Adrenal gland (tissue), 12 donors: ENCODE results near the gene FAM78A. TPM values are rescaled to one million over a fixed set of nuclear protein-coding genes. Genes with fewer than 3 reads are reported as not detected.

Source experiments
- DNase-seq, 7 donors: peaks; one replicate each; pipeline ENCODE4 v3.0.0-alpha.2; 2019 to 2020
- H3K27ac ChIP-seq, 5 donors: fragments of 200-600 bp; sonication (generic) in 4 of 5; 1 replicate in 3 of 5; 2 replicates in 2 of 5; pipeline versions ENCODE4 v1.5.1 to v1.8.0; 2016 to 2020; ENCODE audit warnings: mild to moderate bottlenecking in 1 of 5
- H3K27me3 ChIP-seq: fragments of 200-600 bp; 2 replicates; pipeline ENCODE4 v1.8.0; 2021
- H3K36me3 ChIP-seq, 2 donors: fragments of 200-600 bp; replicated peaks in 1 of 2; 1 replicate in 1 of 2; 2 replicates in 1 of 2; pipeline versions ENCODE4 v1.5.1 to v1.8.0; 2018 to 2022
- H3K4me1 ChIP-seq, 2 donors: fragments of 200-600 bp; replicated peaks in 1 of 2; 1 replicate in 1 of 2; 2 replicates in 1 of 2; pipeline versions ENCODE4 v1.5.1 to v1.8.0; 2018 to 2021
- H3K4me3 ChIP-seq, 4 donors: fragments of 200-600 bp; sonication (generic) in 3 of 4; one replicate each; pipeline ENCODE4 v1.5.1; 2016 to 2018
- H3K9me3 ChIP-seq, 3 donors: fragments of 200-600 bp; sonication (generic) in 1 of 3; replicated peaks in 1 of 3; 1 replicate in 2 of 3; 2 replicates in 1 of 3; pipeline versions ENCODE4 v1.5.1 to v1.8.0; 2016 to 2021
- CTCF ChIP-seq, 6 experiments: fragments of 450-650 bp in 4 of 6; fragments of 200-600 bp in 2 of 6; sonication (generic) in 1 of 6; IDR thresholded peaks; 1 replicate in 5 of 6; 2 replicates in 1 of 6; pipeline versions ENCODE4 v1.5.1 to v1.8.0; 2016 to 2021; ENCODE audit warnings: antibody characterized with exemption in 6 of 6, mild to moderate bottlenecking in 2 of 6, moderate library complexity in 1 of 6
- POLR2A ChIP-seq, 2 donors: fragments of 450-650 bp; IDR thresholded peaks; one replicate each; pipeline ENCODE4 v1.6.1; 2017; ENCODE audit warnings: antibody characterized with exemption in 2 of 2, mild to moderate bottlenecking in 2 of 2, moderate library complexity in 1 of 2
- WGBS, 4 donors: extraction: QIAGEN DNeasy Blood & Tissue Kit in 2 of 4; methylation state at CpG; one replicate each; pipeline versions ENCODE4 v1.1.5 to v1.1.7; 2013 to 2017; 5-methylcytosine and 5-hydroxymethylcytosine counted together
- intact Hi-C, 2 donors: fragments of 100-400 bp; cut with DNase I; formaldehyde crosslinking; loops; one replicate each; pipeline versions ENCODE4 v1.14.1 to v1.15.0; 2022 to 2023
- polyA plus RNA-seq, 3 donors: library from polyadenylated mRNA; stranded (reverse); fragments of 200-250 nt in 2 of 3; fragments of 350-450 nt in 1 of 3; fragmentation: Illumina TruSeq in 1 of 3; extraction: RNeasy Lipid Tissue Mini Kit (QIAGEN cat#74804) in 1 of 3; gene quantifications; one replicate each; pipeline ENCODE4 v1.2.3, GENCODE V29; 2013 to 2014
- total RNA-seq, 9 donors: library from RNA; depleted of rRNA in 4 of 9; stranded (reverse); fragments of >200 nt in 4 of 9; fragments of 120-200 nt in 1 of 9; fragmentation: NEBNext Ultra II Directional in 1 of 9; extraction: Animal tissue kit (Norgen Biotek cat#: 25700) in 1 of 9; gene quantifications; one replicate each; pipeline versions ENCODE4 v1.1.0 to v1.2.4, GENCODE V29; 2013 to 2023
- donor health status: healthy with polysubstance abuse.
- donor health status: Bipolar disorder and iron deficiency.
- donor health status: DM: yes; HTN: yes; CAD: no.
- donor health status: DM: no; HTN: no; CAD: no.
- donor health status: DM: no; HTN: no; CAD: no.
- donor health status: DM: yes; HTN: yes; CAD: no.

The FAM78A gene
- total and polyA plus RNA-seq, 12 donors, result 1.1 to 11.7 (median 6.5) TPM

GRCh38 chr9:131281119-131281965, 5.0 kb upstream of the FAM78A start:
- H3K27me3 ChIP-seq, result no peaks in the 10 kb centered on the region
- intact Hi-C loops, result no loop called here
- no peak for DNase-seq
- H3K9me3 ChIP-seq, result no peaks in the 10 kb centered on the region
- WGBS, 4 donors, result 78 to 85% (median 79%) methylated on average over 12 to 17 of the region's 17 CpGs
- no peak overlapping the region for H3K27ac ChIP-seq
- TF ChIP-seq CTCF (IDR thresholded peaks at IDR 0.05) (no peak), POLR2A (IDR thresholded peaks at IDR 0.05) (no peak)
- H3K4me1 ChIP-seq, result peaks cover 0 to 3% of the 10 kb centered on the region in 2 donors
- no peak overlapping the region for H3K4me3 ChIP-seq
- H3K36me3 ChIP-seq, result no peaks in the 10 kb centered on the region

- Histone ChIP-seq H3K27me3 (no peaks in the 10 kb centered on the region), H3K27ac (no peak overlapping the region), H3K4me3 (no peak overlapping the region), H3K9me3 (no peaks in the 10 kb centered on the region), H3K36me3 (no peaks in the 10 kb centered on the region), H3K4me1 (peaks cover 0 to 3% of the 10 kb centered on the region in 2 donors)
- 83 to 100% (median 86%) methylated on average over 1 to 3 of the region's 3 CpGs for WGBS, 4 donors
- TF ChIP-seq CTCF (IDR thresholded peaks at IDR 0.05), result no peak
- no peak for TF ChIP-seq POLR2A (IDR thresholded peaks at IDR 0.05)
- intact Hi-C loops, result no loop called here
- no peak for DNase-seq
Measured at GRCh38 chr9:131280660-131281059, 4.3 kb upstream of the FAM78A start.

DNA sequence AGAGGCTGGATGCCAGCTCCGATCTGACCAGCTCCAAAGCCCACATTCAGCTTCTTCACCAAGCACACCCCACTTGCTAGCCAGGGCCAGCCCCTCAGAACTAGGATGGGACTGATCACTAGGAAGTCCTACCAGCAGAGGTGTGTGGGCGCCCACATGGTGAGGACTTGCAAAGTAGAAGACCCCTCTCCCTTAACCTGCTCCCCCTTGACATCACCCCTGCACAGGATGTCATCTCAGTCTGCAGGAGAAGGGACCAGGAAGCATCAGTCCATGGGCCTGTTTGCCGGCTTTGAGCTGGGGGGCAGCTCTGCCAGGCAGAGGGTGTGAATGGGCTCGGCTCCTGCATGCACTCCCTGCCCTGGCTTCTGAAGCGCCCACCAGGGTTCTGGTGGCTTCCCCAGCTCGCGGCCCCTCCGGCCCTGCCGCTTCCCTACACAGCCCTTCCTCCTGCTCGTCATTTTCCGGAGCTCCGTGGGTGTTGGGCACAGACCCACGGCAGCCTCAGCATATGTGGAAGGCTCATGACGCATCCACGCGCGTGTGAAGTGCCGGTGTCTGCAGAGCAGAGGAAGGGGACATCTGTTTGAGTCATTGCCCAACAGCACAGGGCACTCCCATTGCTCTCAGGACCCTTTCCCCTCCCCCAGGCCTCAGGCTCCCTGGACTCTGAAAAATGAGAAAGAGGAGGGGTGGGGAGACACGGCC, 3.7 kb upstream of the FAM78A start:
- H3K4me3 ChIP-seq, result no peak overlapping the region
- H3K36me3 ChIP-seq, result no peaks in the 10 kb centered on the region
- no peaks in the 10 kb centered on the region for H3K27me3 ChIP-seq
- no peak overlapping the region for H3K27ac ChIP-seq
- 67 to 78% (median 69%) methylated on average over 12 to 19 of the region's 19 CpGs for WGBS, 4 donors
- H3K4me1 ChIP-seq, result peaks cover 0 to 3% of the 10 kb centered on the region in 2 donors
- no peaks in the 10 kb centered on the region for H3K9me3 ChIP-seq
- no peak for DNase-seq
- TF ChIP-seq CTCF (IDR thresholded peaks at IDR 0.05) (no peak), POLR2A (IDR thresholded peaks at IDR 0.05) (no peak)
- intact Hi-C loops, result no loop called here

DNA sequence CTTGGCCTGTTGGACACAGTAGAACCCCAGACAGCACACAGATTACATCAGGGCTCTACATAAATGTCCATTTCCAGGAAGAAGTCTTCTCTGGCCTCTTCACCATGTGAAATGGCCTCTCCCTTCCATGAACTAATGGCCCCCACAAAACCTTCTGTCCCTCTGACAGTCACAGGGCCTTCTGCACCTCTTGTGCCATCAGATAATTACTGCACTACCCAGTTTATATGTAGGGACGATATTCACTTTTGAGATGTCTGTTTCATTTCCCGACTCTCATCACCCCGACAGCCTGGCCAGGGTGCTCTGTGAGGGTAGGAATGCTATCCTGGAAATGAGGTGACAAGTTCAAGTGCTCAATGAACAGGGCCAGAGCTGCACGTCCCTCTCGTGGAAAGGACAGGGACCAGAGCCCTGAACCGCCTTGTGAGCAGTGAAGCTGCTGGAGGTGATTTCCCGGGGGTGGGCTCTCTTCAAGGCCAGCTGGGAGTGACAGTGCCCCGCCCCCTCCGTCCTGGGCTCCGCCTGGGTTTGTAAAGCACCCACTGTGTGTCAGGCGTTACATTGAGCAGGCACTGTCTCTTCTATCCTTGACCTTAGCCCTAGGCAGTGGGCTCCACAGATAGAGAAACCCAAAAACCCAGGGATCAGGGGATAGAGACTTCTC, 3.0 kb upstream of the FAM78A start:
- H3K4me1 ChIP-seq, result peaks cover 0 to 3% of the 10 kb centered on the region in 2 donors
- no peak overlapping the region for H3K4me3 ChIP-seq
- H3K36me3 ChIP-seq, result no peaks in the 10 kb centered on the region
- no peak for DNase-seq
- H3K9me3 ChIP-seq, result no peaks in the 10 kb centered on the region
- no peak overlapping the region for H3K27ac ChIP-seq
- TF ChIP-seq POLR2A (IDR thresholded peaks at IDR 0.05) (no peak), CTCF (IDR thresholded peaks at IDR 0.05) (no peak)
- intact Hi-C loops, result no loop called here
- 67 to 82% (median 75%) methylated on average over 4 to 11 of the region's 11 CpGs for WGBS, 4 donors
- H3K27me3 ChIP-seq, result no peaks in the 10 kb centered on the region
